HT-29 (cell line): ENCODE results near the gene SRC. TPM values are rescaled to one million over a fixed set of nuclear protein-coding genes. Genes with fewer than 3 reads are reported as not detected.

Experiments
- DNase-seq: peaks from one replicate; pipeline ENCODE4 v3.0.0-alpha.2; 2015; ENCODE audit warnings: low spot score
- total RNA-seq: library from RNA; depleted of rRNA; stranded (reverse); fragments of >200 nt; shearing (Covaris generic); gene quantifications from 2 replicates; pipeline ENCODE4 v1.2.3, GENCODE V29; 2014; rRNA removed

SRC gene
- 113 and 161 TPM in 2 replicates for total RNA-seq

- peak; percentile 89 for DNase-seq
Measured at GRCh38 chr20:37345339-37346235, at the start of gene SRC. SRC (plus strand) TSS chr20:37346140; CDS start chr20:37384154, 38,014 bp downstream.

DNA sequence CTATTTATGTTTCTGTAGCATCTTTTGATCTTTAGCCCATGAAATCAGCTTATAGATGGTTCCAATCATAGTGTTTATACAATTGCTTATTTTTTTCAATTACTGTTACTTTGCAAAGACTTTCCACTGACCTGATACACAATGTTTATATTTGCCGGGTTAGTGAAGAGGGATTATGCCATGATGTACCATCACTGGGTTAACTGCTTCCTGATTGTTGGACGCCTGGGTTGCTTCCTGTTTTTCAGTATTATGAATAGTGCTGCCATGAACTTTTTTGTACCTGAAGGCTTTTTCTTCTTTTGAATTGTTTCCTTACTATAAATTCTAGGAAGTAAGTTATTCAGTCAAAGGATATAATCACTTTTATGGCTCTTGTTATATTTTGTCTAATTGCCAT is 49.6 kb upstream of the SRC start:
- no peak for DNase-seq

DNA sequence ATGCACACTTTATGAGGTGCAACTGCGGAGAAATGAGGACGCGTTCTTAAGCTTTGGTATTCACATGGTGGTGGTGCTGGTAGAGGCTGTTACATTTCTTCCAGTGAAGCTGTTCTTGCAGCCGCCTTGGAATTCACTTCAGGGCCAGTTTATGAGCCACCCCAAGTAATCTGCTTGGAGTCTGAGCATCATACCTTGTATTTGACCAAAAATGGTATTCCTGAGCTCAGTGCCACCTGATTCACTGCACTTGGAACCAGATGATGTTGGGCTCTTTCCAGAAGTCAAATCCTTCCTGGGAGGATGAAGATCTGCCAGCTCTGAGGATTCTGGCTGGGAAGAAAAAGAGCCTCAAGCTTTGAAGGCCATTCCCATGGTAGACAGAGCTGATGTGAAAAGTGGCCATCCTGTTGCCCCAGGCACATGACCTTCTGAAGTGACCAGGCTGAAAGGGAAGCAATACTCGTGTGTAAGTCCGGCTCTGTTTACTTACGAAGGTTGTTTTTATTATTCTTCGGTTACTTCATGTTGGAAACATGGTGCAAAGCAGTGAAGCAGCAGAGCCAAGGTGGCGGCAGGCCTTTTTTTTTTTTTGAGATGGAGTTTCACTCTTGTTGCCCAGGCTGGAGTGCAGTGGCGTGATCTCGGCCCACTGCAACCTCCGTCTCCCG is 48.7 kb upstream of the SRC start:
- DNase-seq = no peak

DNA sequence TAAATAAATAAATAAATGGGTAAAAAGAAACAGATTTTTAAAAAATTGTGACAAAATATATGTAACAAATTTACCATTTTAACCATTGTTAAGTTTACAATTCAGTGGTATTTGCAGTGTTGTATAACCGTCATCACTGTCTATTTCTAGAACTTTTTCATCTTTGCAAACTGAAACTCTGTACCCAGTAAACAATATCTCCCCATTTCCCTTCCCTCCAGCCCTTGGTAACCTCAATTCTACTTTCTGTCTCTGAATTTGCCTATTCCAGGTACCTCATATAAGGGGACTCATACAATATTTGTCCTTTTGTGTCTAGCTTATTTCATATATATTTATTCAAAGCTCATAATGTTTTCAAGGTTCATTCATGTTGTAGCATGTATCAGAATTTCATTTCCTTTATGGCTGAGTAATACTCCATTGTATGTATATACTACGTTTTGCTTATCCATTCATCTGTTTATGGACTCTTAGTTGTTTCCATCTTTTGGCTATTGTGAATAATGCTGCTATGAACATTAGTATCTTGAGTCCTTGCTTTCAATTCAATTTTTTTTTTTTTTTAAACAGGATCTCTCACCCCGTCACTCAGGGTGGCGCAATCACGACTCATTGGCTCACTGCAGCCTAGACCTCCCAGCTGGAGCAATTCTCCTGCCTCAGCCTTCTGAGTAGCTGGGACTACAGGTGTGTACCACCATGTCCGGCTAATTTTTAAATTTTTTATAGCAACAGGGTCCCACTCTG is 47.6 kb upstream of the SRC start:
- DNase-seq = no peak

DNA sequence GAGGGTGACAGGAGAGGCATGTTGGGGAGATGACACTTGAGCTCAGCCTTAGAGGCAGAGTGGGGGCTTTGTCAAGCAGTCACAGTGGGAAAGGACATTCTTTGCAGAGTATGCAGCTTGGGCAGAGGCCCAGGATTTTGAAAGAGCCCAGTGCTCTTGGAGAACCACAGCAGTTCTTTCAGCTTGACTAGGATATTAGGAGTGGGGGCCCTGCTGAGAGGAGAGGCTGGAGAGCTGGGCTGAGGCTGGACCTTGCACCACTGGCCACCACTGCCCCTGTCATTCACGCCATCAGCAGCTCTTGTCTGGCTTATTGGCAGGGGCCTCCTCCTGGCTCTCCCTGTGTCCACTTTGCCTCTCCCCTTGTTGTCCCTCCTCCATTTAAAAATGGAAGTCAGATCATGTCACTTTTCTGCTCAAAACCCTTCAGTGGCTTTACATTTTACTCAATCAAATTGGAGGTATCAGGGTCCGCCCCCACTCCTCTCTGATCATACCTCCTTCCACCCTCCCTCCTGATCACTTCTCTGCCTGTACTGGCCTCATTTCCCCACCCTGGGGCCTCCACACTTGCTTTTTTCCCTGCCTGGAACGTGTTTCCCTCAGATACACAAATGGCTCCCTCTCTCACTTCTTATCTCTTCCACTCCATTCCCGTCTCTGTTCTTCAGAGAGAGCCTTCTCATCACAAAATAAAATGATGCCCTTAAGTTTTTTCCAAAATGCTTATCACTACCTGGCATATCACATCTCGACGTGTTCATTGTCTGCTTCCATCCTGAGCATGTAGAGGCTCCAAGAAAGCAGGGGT is 46.0 kb upstream of the SRC start:
- no peak for DNase-seq

GRCh38 chr20:37301120-37301519 is 44.8 kb upstream of the SRC start:
- DNase-seq = no peak

- no peak for DNase-seq
Measured at GRCh38 chr20:37301558-37301957, 44.4 kb upstream of the SRC start.

DNA sequence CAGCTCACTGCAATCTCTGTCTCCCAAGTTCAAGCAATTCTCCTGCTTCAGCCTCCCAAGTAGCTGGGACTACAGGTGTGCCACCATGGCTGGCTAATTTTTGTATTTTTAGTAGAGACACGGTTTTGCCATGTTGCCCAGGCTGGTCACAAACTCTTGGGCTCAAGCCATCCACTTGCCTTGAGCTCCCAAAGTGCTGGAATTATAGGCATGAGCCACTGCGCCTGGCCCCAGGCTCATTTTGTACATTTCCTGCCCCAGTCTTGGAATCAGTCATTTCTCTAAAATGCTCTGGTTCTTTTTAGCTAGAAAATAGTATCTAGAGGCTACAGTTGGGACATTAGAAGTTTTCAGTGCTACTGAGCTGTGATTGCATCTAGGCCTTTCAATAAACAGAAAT is 43.0 kb upstream of the SRC start:
- DNase-seq = no peak

DNA sequence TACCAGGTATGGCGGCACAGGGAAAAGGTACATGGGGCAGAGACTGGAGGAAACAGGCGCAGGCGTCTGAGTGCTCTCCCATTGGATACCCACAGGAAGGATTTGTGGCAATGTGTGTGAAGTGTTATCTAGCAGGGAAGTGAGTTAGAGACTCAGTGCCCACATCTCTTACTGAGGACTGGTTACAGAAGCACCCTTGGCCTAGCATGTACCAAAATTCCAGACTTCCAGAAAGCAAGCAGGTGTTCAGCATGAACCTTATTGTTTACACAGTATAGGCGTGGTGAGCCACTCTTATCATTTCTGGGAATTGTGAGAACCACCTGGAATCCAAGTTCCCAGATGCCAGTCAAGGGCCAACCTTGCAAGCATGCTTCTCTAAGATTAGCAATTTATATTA is 42.3 kb upstream of the SRC start:
- no peak for DNase-seq

DNA sequence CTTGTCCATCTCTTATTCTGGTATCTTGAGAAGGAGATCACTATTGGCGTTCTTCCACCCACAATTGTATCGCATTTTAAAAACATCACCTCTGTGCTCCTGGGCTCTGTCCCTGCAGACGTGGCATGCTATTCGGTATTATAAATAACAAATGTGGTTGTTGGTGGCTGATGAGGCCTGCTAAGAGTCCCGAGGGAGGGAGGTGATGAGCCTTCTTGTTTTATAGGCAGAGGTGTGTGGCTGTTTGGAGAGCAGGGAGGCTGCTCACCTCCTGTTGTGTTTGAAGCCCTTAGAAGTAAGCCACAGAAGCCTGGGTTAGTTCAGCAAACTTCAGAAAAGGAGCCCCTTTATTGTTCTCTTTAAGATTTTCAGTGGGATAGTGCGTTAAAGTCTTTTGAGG is 40.9 kb upstream of the SRC start:
- no peak for DNase-seq

- DNase-seq = no peak
Measured at GRCh38 chr20:37305839-37306238, 40.1 kb upstream of the SRC start.

GRCh38 chr20:37308086-37309050 is 37.6 kb upstream of the SRC start:
- DNase-seq = peak; percentile 76

- DNase-seq = no peak
Measured at GRCh38 chr20:37309290-37309689, 36.6 kb upstream of the SRC start.

DNA sequence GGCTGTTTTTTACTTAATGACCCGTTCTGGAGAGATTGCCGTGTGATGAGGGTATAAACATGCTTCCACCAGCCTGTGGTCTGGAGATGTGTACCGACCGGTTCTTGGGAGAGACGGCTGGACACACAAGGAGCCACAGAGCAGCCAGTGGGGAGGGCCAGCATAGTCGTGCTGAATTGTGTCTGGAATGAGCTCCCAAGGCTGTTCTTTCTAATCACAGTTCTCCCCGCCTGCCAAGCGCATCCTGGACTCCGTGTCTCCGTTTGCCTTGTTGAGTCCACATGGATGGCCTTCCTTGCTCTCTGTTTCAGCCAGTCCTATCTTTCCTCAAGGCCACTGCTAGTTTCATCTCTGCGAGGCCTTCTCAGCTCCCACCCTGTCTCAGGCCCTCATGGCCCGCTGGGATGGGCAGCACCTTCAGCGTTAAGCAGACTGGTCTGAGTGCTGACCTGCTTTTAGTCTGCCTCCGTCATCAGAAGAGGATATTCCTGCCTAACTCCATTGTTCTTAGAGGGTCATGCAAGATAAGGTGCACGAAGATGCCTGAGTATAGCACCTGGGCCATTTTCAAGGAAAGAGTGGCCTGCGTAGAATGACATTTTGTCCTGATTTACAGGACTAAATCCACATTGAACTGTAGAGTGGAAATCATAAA is 35.9 kb upstream of the SRC start:
- DNase-seq = peak; percentile 46

DNA sequence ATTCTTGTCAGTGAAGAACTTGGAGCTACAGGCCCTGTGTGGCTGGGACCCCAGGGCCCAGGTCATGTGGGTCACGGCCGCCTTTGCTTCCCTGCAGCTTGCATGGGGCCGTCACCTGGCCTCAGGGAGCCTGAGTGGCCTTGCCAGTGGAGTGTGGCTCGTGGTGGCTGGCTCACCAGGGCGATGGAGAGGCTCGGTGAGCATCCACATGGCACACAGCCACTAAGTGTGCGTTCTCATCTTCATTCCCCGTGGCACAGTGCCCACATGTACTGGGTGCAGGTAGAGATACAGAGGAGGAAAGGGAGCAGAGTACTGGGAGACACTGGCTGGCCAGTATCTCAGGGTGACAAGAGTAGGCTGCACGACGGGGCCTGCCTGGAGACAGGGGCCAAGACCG is 35.0 kb upstream of the SRC start:
- DNase-seq = no peak

- DNase-seq = no peak
Measured at GRCh38 chr20:37311710-37312355, 34.1 kb upstream of the SRC start.

DNA sequence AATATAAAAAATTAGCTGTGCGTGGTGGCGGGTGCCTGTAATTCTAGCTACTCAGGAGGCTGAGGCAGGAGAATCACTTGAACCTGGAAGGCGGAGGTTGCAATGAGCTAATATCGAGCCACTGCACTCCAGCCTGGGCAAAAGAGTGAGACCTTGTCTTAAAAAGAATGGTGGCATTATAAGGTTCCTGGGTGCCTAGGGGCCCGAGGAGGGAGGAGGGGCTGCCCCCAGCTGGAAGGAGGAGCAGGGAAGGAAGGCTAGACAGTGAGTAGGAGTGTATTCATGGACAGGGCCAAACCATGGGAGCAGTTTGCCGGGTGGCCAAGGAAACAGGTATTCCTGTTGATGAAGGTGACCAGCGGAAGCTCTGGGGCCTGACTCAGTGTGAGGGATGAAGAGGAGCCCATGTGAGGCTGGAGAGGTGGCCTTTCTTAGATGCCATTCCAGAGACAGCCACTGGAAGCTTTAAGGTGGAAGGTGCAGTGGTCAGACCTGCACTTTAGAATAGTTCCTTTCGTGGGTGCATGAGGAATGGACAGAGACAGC is 32.3 kb upstream of the SRC start:
- DNase-seq = no peak

DNA sequence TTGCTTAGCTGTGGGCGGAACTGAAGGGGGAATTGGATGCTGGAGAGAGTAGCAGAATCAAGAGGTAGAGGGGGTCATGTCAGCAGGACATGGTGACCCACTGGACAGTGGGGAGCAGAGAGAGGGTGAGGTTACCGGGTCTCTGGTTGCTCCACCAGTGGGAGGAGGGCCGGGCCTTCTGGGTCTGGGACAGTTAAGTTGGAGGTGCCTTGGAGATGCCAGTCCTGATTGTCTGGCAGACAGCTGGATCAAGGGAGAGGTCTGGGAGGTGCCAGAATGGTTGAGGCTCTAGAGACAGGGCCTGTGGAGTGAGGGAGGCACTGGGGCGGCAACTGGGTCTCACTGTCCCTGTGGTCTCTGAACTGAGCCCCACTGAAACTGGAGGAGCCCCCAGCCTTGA is 31.8 kb upstream of the SRC start:
- DNase-seq = no peak

- DNase-seq = no peak
Measured at GRCh38 chr20:37314617-37315016, 31.3 kb upstream of the SRC start.
